ENCODE results near the gene A4GNT. TPM values are rescaled to one million over a fixed set of nuclear protein-coding genes. Genes with fewer than 3 reads are reported as not detected.

The A4GNT gene
- total RNA-seq, 3 donors from 2014 or later, result not detected

- Histone ChIP-seq H3K36me3 (ENCODE audit: low read depth) (no peaks in the 10 kb centered on the region), H3K4me1 (ENCODE audit: low read depth) (no peaks in the 10 kb centered on the region), H3K9me3 (no peaks in the 10 kb centered on the region), H3K4me3 (no peak overlapping the region)
- intact Hi-C loops (cut with DNase I, micrococcal nuclease), result loop anchor here (5.0 kb wide), 2 partner anchors 47 to 52 kb away; no protein-coding TSS in a partner anchor
- ATAC-seq, result peak; percentile 80
- peak in 2 of 3 donors; percentile 75 to 84 for DNase-seq
- peak; percentile 64 for TF ChIP-seq CTCF (IDR thresholded peaks at IDR 0.05)
Measured at GRCh38 chr3:138118612-138119422, 13.4 kb downstream of the A4GNT start.

- intact Hi-C loops (cut with DNase I, micrococcal nuclease), result loop anchor here (5.0 kb wide), 2 partner anchors 43 to 48 kb away; no protein-coding TSS in a partner anchor
- ATAC-seq (peak; percentile 90), DNase-seq (peak; percentile 31 to 61 (median 55))
- no peaks in the 10 kb centered on the region for H3K4me1 ChIP-seq (ENCODE audit: low read depth)
- no peaks in the 10 kb centered on the region for H3K36me3 ChIP-seq (ENCODE audit: low read depth)
- no peaks in the 10 kb centered on the region for H3K9me3 ChIP-seq
- TF ChIP-seq CTCF (IDR thresholded peaks at IDR 0.05), result peak; percentile 44
- peak within 1 kb of the TSS; percentile 25 for H3K4me3 ChIP-seq
Measured at GRCh38 chr3:138114988-138115971, 16.9 kb downstream of the A4GNT start, which contains the start of gene DZIP1L. Gene DZIP1L (minus strand): TSS chr3:138115608. CDS start chr3:138103971, 11,637 bp downstream.

GRCh38 chr3:138114431-138114918 lies 17.7 kb downstream of the A4GNT start:
- intact Hi-C loops (cut with DNase I, micrococcal nuclease), result no loop called here
- Histone ChIP-seq H3K9me3 (no peaks in the 10 kb centered on the region), H3K36me3 (ENCODE audit: low read depth) (no peaks in the 10 kb centered on the region), H3K4me1 (ENCODE audit: low read depth) (no peaks in the 10 kb centered on the region), H3K4me3 (no peak overlapping the region)
- DNase-seq, result no peak
- ATAC-seq, result no peak
- no peak for TF ChIP-seq CTCF (IDR thresholded peaks at IDR 0.05)

GRCh38 chr3:138113326-138113725 lies 18.9 kb downstream of the A4GNT start:
- no peak for TF ChIP-seq CTCF (IDR thresholded peaks at IDR 0.05)
- no peak for ATAC-seq
- no peaks in the 10 kb centered on the region for H3K9me3 ChIP-seq
- H3K4me1 ChIP-seq (ENCODE audit: low read depth), result no peaks in the 10 kb centered on the region
- no peaks in the 10 kb centered on the region for H3K36me3 ChIP-seq (ENCODE audit: low read depth)
- H3K4me3 ChIP-seq, result no peak overlapping the region
- intact Hi-C loops (cut with DNase I, micrococcal nuclease), result no loop called here
- DNase-seq, result no peak

- H3K9me3 ChIP-seq, result no peaks in the 10 kb centered on the region
- H3K4me1 ChIP-seq (ENCODE audit: low read depth), result no peaks in the 10 kb centered on the region
- DNase-seq (no peak), ATAC-seq (no peak)
- no peak for TF ChIP-seq CTCF (IDR thresholded peaks at IDR 0.05)
- H3K36me3 ChIP-seq (ENCODE audit: low read depth), result no peaks in the 10 kb centered on the region
- H3K4me3 ChIP-seq, result no peak overlapping the region
- intact Hi-C loops (cut with DNase I, micrococcal nuclease), result no loop called here
Measured at GRCh38 chr3:138112362-138112761, 19.8 kb downstream of the A4GNT start.
